ENCODE results near the gene PLAC8.
"Not testable (repeated sequence)": the region's sequence is repeated elsewhere in the genome, so short reads cannot be mapped to it uniquely, and the experiment has no call there.

Gene PLAC8

GRCh38 chr4:83124111-83124780, 9.7 kb upstream of the PLAC8 start:
- ATAC-seq (ENCODE audit: low read depth) = peak; percentile 99
- H3K4me3 Mint-ChIP-seq = peak overlapping the region; percentile 78
- H3K27ac Mint-ChIP-seq = peak overlapping the region; percentile 75
- peak in 1 of 2 donors; percentile 43 for DNase-seq (ENCODE audit: low spot score in 2 of 2)
- H3K9me3 Mint-ChIP-seq = peaks cover 5% of the 10 kb centered on the region
- H3K4me1 Mint-ChIP-seq = peaks cover 23% of the 10 kb centered on the region
- H3K36me3 Mint-ChIP-seq = no peaks in the 10 kb centered on the region
- no peaks in the 10 kb centered on the region for H3K27me3 Mint-ChIP-seq

DNA sequence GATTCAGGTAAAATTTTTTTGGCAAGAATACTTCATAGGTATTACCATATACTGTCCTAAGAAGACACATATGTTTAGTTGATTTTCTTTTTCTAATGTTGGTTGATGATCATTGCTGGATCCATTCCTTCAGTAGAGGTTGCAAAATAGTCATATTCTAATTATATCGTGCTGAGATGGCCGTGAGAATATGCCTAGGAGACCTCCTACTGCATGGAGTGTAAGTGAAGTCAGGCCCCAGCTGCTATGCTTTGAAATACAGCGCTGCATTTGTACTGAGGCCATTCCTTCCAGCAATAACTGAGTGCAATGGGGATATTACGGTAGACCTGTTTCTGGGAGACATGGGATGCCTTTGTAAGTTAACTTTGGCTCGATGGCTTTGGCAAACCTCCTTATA, 6.7 kb upstream of the PLAC8 start:
- DNase-seq (ENCODE audit: low spot score in 2 of 2) (no peak), ATAC-seq (ENCODE audit: low read depth) (no peak)
- Mint-ChIP-seq H3K27ac (no peak overlapping the region), H3K4me1 (peaks cover 16% of the 10 kb centered on the region), H3K4me3 (no peak overlapping the region), H3K9me3 (no peaks in the 10 kb centered on the region), H3K36me3 (no peaks in the 10 kb centered on the region), H3K27me3 (no peaks in the 10 kb centered on the region)

GRCh38 chr4:83118869-83119268, 4.3 kb upstream of the PLAC8 start:
- H3K36me3 Mint-ChIP-seq = no peaks in the 10 kb centered on the region
- H3K4me1 Mint-ChIP-seq = peaks cover 12% of the 10 kb centered on the region
- H3K9me3 Mint-ChIP-seq = no peaks in the 10 kb centered on the region
- no peak overlapping the region for H3K4me3 Mint-ChIP-seq
- DNase-seq (ENCODE audit: low spot score in 2 of 2) (no peak), ATAC-seq (ENCODE audit: low read depth) (no peak)
- H3K27ac Mint-ChIP-seq = no peak overlapping the region
- H3K27me3 Mint-ChIP-seq = no peaks in the 10 kb centered on the region

DNA sequence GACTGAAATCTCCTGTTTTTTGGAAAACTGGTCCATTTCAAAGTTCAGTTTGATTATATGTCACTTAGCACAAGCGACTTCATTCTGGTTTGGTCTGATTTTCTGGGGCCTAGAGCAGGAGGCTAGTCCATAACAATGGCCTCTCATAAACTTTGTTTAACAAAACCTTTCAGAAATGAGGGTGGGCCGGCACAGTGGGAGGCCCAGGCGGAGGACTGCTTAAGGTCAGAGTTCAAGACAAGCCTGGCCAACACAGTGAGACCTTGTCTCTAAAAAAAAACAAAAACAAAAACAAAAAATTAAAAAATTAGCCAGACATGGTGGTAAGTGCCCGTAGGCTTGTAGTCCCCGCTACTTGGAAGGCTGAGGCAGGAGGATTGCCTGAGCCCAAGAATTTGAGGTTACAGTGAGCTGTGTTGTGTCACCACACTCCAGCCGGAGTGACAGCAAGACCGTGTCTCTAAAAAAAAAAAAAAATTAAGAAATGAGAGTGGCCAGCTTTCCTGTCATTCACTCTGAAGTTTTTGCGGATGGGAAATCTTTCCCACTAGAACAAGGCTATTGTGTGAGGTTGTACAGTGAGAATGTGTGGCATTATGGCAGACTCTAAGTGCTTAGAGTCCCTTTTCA, 1.2 kb upstream of the PLAC8 start:
- Mint-ChIP-seq H3K4me3 (no peak overlapping the region), H3K27me3 (no peaks in the 10 kb centered on the region)
- ATAC-seq (ENCODE audit: low read depth) = no peak

DNA sequence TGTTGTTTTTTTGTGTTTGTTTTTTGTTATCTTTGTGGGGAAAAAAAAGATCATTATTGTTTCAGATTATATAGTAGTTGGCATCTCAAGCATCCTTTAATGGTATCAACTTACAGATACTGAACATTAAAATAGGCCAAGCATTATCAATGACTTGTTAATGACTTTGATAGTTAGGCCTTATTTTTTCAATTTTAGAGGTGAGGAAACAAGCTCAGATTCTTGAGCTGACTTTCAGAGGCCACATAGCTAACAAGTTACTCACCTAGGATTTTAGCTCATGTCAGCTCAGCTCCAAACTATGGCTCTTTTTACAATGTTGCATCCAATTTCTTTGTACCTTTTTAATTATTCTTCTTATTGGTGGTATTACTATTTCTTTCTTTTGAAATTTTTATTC, 471 bp upstream of the PLAC8 start:
- no peak for ATAC-seq (ENCODE audit: low read depth)
- Mint-ChIP-seq H3K9me3 (no peaks in the 10 kb centered on the region), H3K4me1 (peaks cover 19% of the 10 kb centered on the region), H3K36me3 (peaks cover 8% of the 10 kb centered on the region), H3K27me3 (no peaks in the 10 kb centered on the region), H3K4me3 (peak overlapping the region; percentile 86), H3K27ac (peak overlapping the region; percentile 90)
- no peak for DNase-seq (ENCODE audit: low spot score in 2 of 2)

More for the DNA sequence above, 1.2 kb upstream of the PLAC8 start:
- Mint-ChIP-seq H3K36me3 (peaks cover 8% of the 10 kb centered on the region), H3K9me3 (no peaks in the 10 kb centered on the region), H3K27ac (peak overlapping the region; percentile 90), H3K4me1 (peaks cover 14% of the 10 kb centered on the region)
- no peak for DNase-seq (ENCODE audit: low spot score in 2 of 2)

DNA sequence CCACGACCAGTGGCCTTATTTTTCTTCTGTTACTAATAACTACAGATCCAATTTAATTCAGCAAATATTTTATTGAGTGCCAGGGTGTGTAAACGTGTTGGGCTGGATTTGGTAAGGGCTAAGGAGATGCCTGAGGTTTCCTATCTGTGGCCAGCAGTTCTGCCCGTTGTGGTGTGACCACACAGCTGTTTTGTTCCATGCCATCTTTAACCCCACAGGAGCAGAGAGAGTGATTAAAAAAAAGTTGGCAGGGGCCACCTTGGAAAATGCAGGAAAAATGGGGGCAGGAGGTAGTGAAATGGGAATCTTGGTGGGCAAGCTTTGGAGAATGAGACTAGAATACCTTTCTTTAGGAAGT, 1.1 kb downstream of the PLAC8 start:
- DNase-seq (ENCODE audit: low spot score in 2 of 2) (no peak), ATAC-seq (ENCODE audit: low read depth) (no peak)
- peak overlapping the region; percentile 90 for H3K27ac Mint-ChIP-seq
- peaks cover 14% of the 10 kb centered on the region for H3K36me3 Mint-ChIP-seq
- H3K4me3 Mint-ChIP-seq = peak overlapping the region; percentile 93
- H3K9me3 Mint-ChIP-seq = no peaks in the 10 kb centered on the region
- peaks cover 18% of the 10 kb centered on the region for H3K4me1 Mint-ChIP-seq
- H3K27me3 Mint-ChIP-seq = no peaks in the 10 kb centered on the region

DNA sequence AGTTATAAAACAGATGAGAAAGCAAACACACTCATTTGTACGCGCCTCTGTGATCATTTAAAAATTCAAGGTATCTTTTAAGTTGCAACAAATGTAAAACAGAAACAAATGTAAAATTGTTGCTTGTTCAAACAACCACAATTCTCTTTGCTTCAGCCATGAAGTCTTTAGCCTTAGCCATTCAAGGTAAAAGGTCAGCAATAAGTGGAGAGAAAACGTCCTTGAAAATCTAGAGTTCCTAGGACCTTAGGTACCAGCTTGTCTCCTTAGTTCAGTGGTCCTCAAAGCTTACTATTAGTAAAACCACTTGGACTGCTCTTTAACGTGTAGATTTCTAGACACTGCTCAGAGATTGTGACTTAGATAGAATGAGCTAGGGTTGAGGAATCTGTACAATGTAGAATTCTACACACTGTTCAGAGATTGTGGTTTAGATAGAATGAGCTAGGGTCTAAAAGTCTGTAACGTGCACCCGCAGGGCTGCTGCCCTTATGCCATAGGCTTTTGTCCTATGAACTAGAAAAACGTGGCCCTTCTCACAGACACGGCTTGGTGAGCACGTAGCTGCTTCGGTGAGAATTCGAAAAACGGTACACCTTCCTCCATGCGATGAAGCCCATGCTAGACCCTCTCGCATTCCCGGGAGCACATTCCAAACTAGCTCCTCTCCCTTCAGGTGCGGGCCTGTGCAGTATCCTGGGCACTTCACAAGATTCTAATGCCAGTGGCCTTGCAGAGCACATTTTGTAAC, 1.7 kb downstream of the PLAC8 start:
- DNase-seq (ENCODE audit: low spot score in 2 of 2) = no peak
- H3K9me3 Mint-ChIP-seq = no peaks in the 10 kb centered on the region
- ATAC-seq (ENCODE audit: low read depth) = no peak
- H3K36me3 Mint-ChIP-seq = peaks cover 18% of the 10 kb centered on the region
- H3K4me1 Mint-ChIP-seq = peaks cover 22% of the 10 kb centered on the region
- peak overlapping the region; percentile 93 for H3K4me3 Mint-ChIP-seq
- no peaks in the 10 kb centered on the region for H3K27me3 Mint-ChIP-seq
- H3K27ac Mint-ChIP-seq = peak overlapping the region; percentile 90

GRCh38 chr4:83112231-83112630, 2.3 kb downstream of the PLAC8 start:
- Mint-ChIP-seq H3K36me3 (peaks cover 18% of the 10 kb centered on the region), H3K27me3 (no peaks in the 10 kb centered on the region)

DNA sequence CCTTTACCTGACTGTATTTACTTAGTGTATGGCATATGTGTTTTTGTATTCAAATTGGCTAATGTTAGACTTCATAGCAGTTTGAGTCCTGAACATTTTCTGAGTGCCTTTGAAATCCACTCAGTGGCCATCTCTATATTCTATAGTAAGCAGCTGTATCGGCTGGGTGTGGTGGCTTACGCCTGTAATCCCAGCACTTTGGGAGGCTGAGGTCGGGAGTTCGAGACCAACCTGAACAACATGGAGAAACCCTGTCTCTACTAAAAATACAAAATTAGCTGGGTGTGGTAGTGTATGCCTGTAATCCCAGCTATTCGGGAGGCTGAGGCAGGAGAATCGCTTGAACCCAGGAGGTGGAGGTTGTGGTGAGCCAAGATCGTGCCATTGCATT, 2.8 kb downstream of the PLAC8 start:
- Mint-ChIP-seq H3K36me3 (peaks cover 18% of the 10 kb centered on the region), H3K27ac (peak overlapping the region; percentile 90), H3K4me1 (peaks cover 22% of the 10 kb centered on the region), H3K4me3 (peak overlapping the region; percentile 93)
- ATAC-seq (ENCODE audit: low read depth); H3K27me3 Mint-ChIP-seq; DNase-seq (ENCODE audit: low spot score in 2 of 2); H3K9me3 Mint-ChIP-seq: not testable (repeated sequence)

More at GRCh38 chr4:83112231-83112630, 2.3 kb downstream of the PLAC8 start:
- ATAC-seq (ENCODE audit: low read depth) (peak; percentile 59), DNase-seq (ENCODE audit: low spot score in 2 of 2) (peak in 1 of 2 donors; percentile 61)
- peak overlapping the region; percentile 93 for H3K4me3 Mint-ChIP-seq
- peak overlapping the region; percentile 90 for H3K27ac Mint-ChIP-seq
- no peaks in the 10 kb centered on the region for H3K9me3 Mint-ChIP-seq
- H3K4me1 Mint-ChIP-seq = peaks cover 22% of the 10 kb centered on the region

GRCh38 chr4:83110970-83111750, 3.4 kb downstream of the PLAC8 start:
- ATAC-seq (ENCODE audit: low read depth) = no peak
- Mint-ChIP-seq H3K27me3 (no peaks in the 10 kb centered on the region), H3K27ac (peak overlapping the region; percentile 90), H3K4me3 (peak overlapping the region; percentile 95), H3K36me3 (peaks cover 18% of the 10 kb centered on the region), H3K9me3 (no peaks in the 10 kb centered on the region), H3K4me1 (peaks cover 22% of the 10 kb centered on the region)
- no peak for DNase-seq (ENCODE audit: low spot score in 2 of 2)

- Mint-ChIP-seq H3K4me1 (peaks cover 24% of the 10 kb centered on the region), H3K27ac (peak overlapping the region; percentile 82), H3K27me3 (no peaks in the 10 kb centered on the region), H3K36me3 (peaks cover 20% of the 10 kb centered on the region), H3K4me3 (peak overlapping the region; percentile 95), H3K9me3 (no peaks in the 10 kb centered on the region)
- DNase-seq (ENCODE audit: low spot score in 2 of 2) (peak; percentile 87 to 88), ATAC-seq (ENCODE audit: low read depth) (peak; percentile 80)
Measured at GRCh38 chr4:83110223-83110945, 4.1 kb downstream of the PLAC8 start.

- Mint-ChIP-seq H3K4me1 (peaks cover 25% of the 10 kb centered on the region), H3K27me3 (no peaks in the 10 kb centered on the region), H3K27ac (peak overlapping the region; percentile 82), H3K4me3 (peak overlapping the region; percentile 95), H3K36me3 (peaks cover 24% of the 10 kb centered on the region), H3K9me3 (no peaks in the 10 kb centered on the region)
- DNase-seq (ENCODE audit: low spot score in 2 of 2) (peak; percentile 32 to 57), ATAC-seq (ENCODE audit: low read depth) (peak; percentile 24)
Measured at GRCh38 chr4:83109480-83110222, 4.9 kb downstream of the PLAC8 start.

Data from memory B cell (primary cell).